DOHH2 (cell line): ENCODE measurements around the gene PDE4D.
A peak's percentile ranks its signal among the peaks of the same experiment; 100 is the strongest.

Source experiments
- H3F3A ChIP-seq: fragments of 200-600 bp; sonication (generic), shearing (Covaris generic); 2 replicates; pipeline ENCODE4 v1.6.0; 2016; ENCODE audit warnings: antibody characterized with exemption, mild to moderate bottlenecking; ENCODE audit not compliant: control insufficient read depth, insufficient read depth
- H3K27ac ChIP-seq: fragments of 200-600 bp; sonication (generic); 2 replicates; pipeline ENCODE4 v1.5.1; 2014; ENCODE audit warnings: low read depth, mild to moderate bottlenecking, low read length, moderate library complexity
- H3K27me3 ChIP-seq: fragments of 200-600 bp; sonication (generic); 2 replicates; pipeline ENCODE4 v1.6.1; 2014; ENCODE audit warnings: mild to moderate bottlenecking, low read length, mixed read lengths; ENCODE audit not compliant: control insufficient read depth
- H3K36me3 ChIP-seq: fragments of 200-600 bp; sonication (generic); 2 replicates; pipeline ENCODE4 v1.6.1; 2014; ENCODE audit warnings: mild to moderate bottlenecking, low read length, moderate library complexity, mixed read lengths; ENCODE audit not compliant: control insufficient read depth
- H3K4me1 ChIP-seq: fragments of 200-600 bp; sonication (generic); 2 replicates; pipeline ENCODE4 v1.6.1; 2014; ENCODE audit warnings: mild to moderate bottlenecking, low read length, mixed read lengths; ENCODE audit not compliant: control insufficient read depth
- H3K4me2 ChIP-seq: fragments of 200-600 bp; sonication (generic); 2 replicates; pipeline ENCODE4 v1.6.0; 2014; ENCODE audit warnings: mild to moderate bottlenecking, low read length, moderate library complexity
- H3K4me3 ChIP-seq: fragments of 200-600 bp; sonication (generic); 2 replicates; pipeline ENCODE4 v1.5.1; 2014; ENCODE audit warnings: mild to moderate bottlenecking, low read length, mixed read lengths
- H3K79me2 ChIP-seq: fragments of 200-600 bp; sonication (generic); 2 replicates; pipeline ENCODE4 v1.6.1; 2014; ENCODE audit warnings: mild to moderate bottlenecking, low read length, mixed read lengths; ENCODE audit not compliant: control insufficient read depth
- H3K9me2 ChIP-seq: fragments of 200-600 bp; sonication (generic); replicated peaks from 2 replicates; pipeline ENCODE4 v1.6.1; 2014; ENCODE audit warnings: mild to moderate bottlenecking, low read length, mixed read lengths; ENCODE audit not compliant: control insufficient read depth
- H3K9me3 ChIP-seq: fragments of 200-600 bp; sonication (generic); 2 replicates; pipeline ENCODE4 v1.6.1; 2014; ENCODE audit warnings: antibody characterized with exemption, low read length, mixed read lengths; ENCODE audit not compliant: control insufficient read depth, insufficient read depth
- H4K20me1 ChIP-seq: fragments of 200-600 bp; sonication (generic); 2 replicates; pipeline ENCODE4 v1.6.0; 2014; ENCODE audit warnings: low read depth, mild to moderate bottlenecking, antibody characterized with exemption, low read length, moderate library complexity; ENCODE audit not compliant: control insufficient read depth, insufficient read depth
- EZH2phosphoT487 ChIP-seq: fragments of 200-600 bp; sonication (generic); IDR thresholded peaks from 2 replicates; pipeline ENCODE4 v1.6.1; 2017; ENCODE audit warnings: borderline replicate concordance, mild to moderate bottlenecking, antibody characterized with exemption, low read length, moderate library complexity, mixed read lengths
- TF ChIP-seq, protein P1 (sequence below): fragments of 200-600 bp; sonication (generic); IDR thresholded peaks from one replicate; pipeline ENCODE4 v1.5.1; 2014; ENCODE audit warnings: antibody characterized with exemption, mild to moderate bottlenecking, low read depth, low read length; ENCODE audit not compliant: poor library complexity, severe bottlenecking

Gene PDE4D

DNA sequence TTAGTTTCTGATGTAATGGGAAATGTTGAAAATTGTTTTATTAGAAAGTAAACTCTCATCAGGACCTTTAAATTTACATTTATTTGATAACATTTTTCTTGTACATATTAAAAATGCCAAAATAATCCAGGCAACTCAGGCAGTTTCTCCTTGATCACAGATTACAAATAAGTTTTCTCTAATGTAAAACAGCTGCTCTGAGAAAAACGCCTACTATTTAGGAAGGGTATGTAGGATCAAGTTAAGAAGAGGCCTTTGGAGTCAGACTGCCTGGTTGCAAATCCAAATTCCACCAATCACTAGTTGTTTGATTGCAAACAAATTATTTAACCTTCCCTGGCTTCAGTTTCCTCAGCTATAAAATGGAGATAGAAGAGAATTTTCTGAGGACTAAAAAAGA, 610.8 kb downstream of the PDE4D start:
- H3K4me2 ChIP-seq: no peak overlapping the region
- no peaks in the 10 kb centered on the region for H3K4me1 ChIP-seq
- TF ChIP-seq, protein P1, sequence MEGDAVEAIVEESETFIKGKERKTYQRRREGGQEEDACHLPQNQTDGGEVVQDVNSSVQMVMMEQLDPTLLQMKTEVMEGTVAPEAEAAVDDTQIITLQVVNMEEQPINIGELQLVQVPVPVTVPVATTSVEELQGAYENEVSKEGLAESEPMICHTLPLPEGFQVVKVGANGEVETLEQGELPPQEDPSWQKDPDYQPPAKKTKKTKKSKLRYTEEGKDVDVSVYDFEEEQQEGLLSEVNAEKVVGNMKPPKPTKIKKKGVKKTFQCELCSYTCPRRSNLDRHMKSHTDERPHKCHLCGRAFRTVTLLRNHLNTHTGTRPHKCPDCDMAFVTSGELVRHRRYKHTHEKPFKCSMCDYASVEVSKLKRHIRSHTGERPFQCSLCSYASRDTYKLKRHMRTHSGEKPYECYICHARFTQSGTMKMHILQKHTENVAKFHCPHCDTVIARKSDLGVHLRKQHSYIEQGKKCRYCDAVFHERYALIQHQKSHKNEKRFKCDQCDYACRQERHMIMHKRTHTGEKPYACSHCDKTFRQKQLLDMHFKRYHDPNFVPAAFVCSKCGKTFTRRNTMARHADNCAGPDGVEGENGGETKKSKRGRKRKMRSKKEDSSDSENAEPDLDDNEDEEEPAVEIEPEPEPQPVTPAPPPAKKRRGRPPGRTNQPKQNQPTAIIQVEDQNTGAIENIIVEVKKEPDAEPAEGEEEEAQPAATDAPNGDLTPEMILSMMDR: no peak
- TF ChIP-seq EZH2phosphoT487: no peak
- H3K79me2 ChIP-seq: no peaks in the 10 kb centered on the region
- H3K27me3 ChIP-seq: peaks cover 2% of the 10 kb centered on the region; the same call in 1 of the 2 replicates
- no peaks in the 10 kb centered on the region for H3F3A ChIP-seq
- no peak overlapping the region for H3K4me3 ChIP-seq
- no peaks in the 10 kb centered on the region for H3K9me2 ChIP-seq
- no peaks in the 10 kb centered on the region for H3K9me3 ChIP-seq
- no peaks in the 10 kb centered on the region for H4K20me1 ChIP-seq
- H3K27ac ChIP-seq: no peak overlapping the region
- no peaks in the 10 kb centered on the region for H3K36me3 ChIP-seq

DNA sequence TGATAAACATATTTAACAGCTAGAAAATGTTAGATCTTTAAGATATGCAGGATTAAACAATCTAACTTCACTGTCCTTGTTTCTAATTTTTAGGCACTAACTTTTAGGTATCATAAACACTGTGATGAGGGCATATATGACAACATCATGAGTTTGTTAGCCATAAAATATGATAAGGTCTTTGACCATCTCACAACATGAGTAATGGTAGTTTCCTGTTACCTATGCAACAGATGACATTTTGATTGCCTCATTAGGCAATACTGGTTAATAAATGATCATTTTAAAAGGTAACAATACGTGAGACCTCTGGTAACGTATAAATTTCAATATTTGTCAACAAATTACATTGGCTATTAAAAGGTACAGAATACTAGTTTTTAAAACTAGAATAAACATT, 613.5 kb downstream of the PDE4D start:
- peaks cover 22% of the 10 kb centered on the region for H3K27me3 ChIP-seq
- H3K36me3 ChIP-seq: no peaks in the 10 kb centered on the region
- no peak for TF ChIP-seq EZH2phosphoT487
- TF ChIP-seq, protein P1: no peak
- no peaks in the 10 kb centered on the region for H3K9me3 ChIP-seq
- H3K4me2 ChIP-seq: no peak overlapping the region
- no peak overlapping the region for H3K4me3 ChIP-seq
- peaks cover 11% of the 10 kb centered on the region for H3K4me1 ChIP-seq
- no peaks in the 10 kb centered on the region for H3K79me2 ChIP-seq
- H3F3A ChIP-seq: no peaks in the 10 kb centered on the region
- no peaks in the 10 kb centered on the region for H3K9me2 ChIP-seq
- H3K27ac ChIP-seq: no peak overlapping the region
- no peaks in the 10 kb centered on the region for H4K20me1 ChIP-seq

DNA sequence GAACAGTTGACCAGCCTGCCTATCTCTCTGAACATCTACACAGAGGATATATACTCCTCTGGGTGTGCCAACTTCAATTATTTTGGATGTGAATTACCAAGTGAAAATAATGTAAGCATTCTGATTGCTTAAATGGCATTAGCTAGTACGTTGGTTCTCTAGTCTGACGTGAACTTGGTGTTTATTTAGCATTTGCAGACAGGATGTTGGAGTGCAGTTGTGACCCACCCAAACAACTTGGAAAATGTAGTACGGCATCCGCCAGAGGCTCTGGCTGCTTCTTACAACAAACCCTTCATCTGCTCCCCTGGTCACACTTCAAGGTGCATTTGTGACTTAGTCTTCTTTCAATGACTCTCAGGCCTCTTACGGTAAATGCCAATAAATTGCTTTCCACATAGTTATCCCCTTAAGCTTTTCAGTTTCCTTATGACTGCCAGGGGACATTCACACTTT, 616.6 kb downstream of the PDE4D start:
- Histone ChIP-seq H3K27ac (no peak overlapping the region), H3K4me3 (no peak overlapping the region), H3K9me3 (no peaks in the 10 kb centered on the region), H3K4me1 (peaks cover 11% of the 10 kb centered on the region), H4K20me1 (no peaks in the 10 kb centered on the region), H3K9me2 (no peaks in the 10 kb centered on the region), H3F3A (no peaks in the 10 kb centered on the region), H3K4me2 (no peak overlapping the region), H3K79me2 (no peaks in the 10 kb centered on the region), H3K36me3 (no peaks in the 10 kb centered on the region), H3K27me3 (peaks cover 29% of the 10 kb centered on the region)
- TF ChIP-seq EZH2phosphoT487: no peak
- TF ChIP-seq, protein P1: no peak

DNA sequence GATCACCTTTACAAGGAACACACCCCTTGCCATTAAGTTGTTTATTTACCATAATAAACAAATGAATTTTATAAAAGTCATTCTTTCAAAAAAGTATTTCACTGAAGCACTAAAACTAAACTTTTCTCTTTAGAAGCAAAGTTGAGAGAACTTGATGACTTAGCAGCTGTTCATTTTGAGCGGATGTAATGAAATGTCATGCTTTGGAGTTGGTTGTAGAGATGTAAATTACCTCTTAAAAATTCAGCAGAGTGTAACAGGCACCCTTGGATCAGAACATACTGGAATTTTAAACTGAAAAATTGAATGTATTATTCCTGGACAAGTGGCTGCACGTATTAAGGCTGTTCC, 617.2 kb downstream of the PDE4D start:
- no peaks in the 10 kb centered on the region for H3K36me3 ChIP-seq
- H3K27me3 ChIP-seq: peaks cover 29% of the 10 kb centered on the region
- H3K9me3 ChIP-seq: no peaks in the 10 kb centered on the region
- peaks cover 11% of the 10 kb centered on the region for H3K4me1 ChIP-seq
- H4K20me1 ChIP-seq: no peaks in the 10 kb centered on the region
- H3K27ac ChIP-seq: no peak overlapping the region
- H3F3A ChIP-seq: no peaks in the 10 kb centered on the region
- H3K4me2 ChIP-seq: peak overlapping the region; percentile 26
- no peak for TF ChIP-seq EZH2phosphoT487
- TF ChIP-seq, protein P1: no peak
- H3K4me3 ChIP-seq: no peak overlapping the region
- no peaks in the 10 kb centered on the region for H3K79me2 ChIP-seq
- H3K9me2 ChIP-seq: no peaks in the 10 kb centered on the region
